RWPE2 (cell line): ENCODE results near the gene USH2A.

Source experiments
- ATAC-seq: fragments of 200-7000 bp; cut with Tn5 transposase; 3 replicates; pipeline ENCODE4 v1.9.1; 2021; ENCODE audit warnings: low read depth
- DNase-seq: peaks from one replicate; pipeline ENCODE4 v3.0.0-alpha.2; 2020; ENCODE audit warnings: low spot score
- H3K27ac ChIP-seq: fragments of 450-650 bp; 2 replicates; pipeline ENCODE4 v1.5.1; 2017; ENCODE audit warnings: mild to moderate bottlenecking; ENCODE audit not compliant: poor library complexity, severe bottlenecking
- H3K27me3 ChIP-seq: fragments of 250-450 bp; sonication (Bioruptor Pico); 2 replicates; pipeline ENCODE4 v1.5.1; 2021; ENCODE audit warnings: mild to moderate bottlenecking, moderate library complexity; ENCODE audit not compliant: insufficient read depth, poor library complexity, severe bottlenecking
- H3K36me3 ChIP-seq: fragments of 250-450 bp; sonication (Bioruptor Pico); 2 replicates; pipeline ENCODE4 v1.5.1; 2020; ENCODE audit warnings: low read depth, mild to moderate bottlenecking, moderate library complexity
- H3K4me1 ChIP-seq: fragments of 250-450 bp; sonication (Bioruptor Pico); 2 replicates; pipeline ENCODE4 v1.5.1; 2021; ENCODE audit warnings: mild to moderate bottlenecking, moderate library complexity; ENCODE audit not compliant: insufficient read depth, poor library complexity, severe bottlenecking
- H3K4me3 ChIP-seq: fragments of 250-450 bp; sonication (Bioruptor Pico); 2 replicates; pipeline ENCODE4 v1.5.1; 2021; ENCODE audit warnings: mild to moderate bottlenecking, moderate library complexity; ENCODE audit not compliant: severe bottlenecking
- H3K9me3 ChIP-seq: fragments of 250-450 bp; sonication (Bioruptor Pico); 2 replicates; pipeline ENCODE4 v1.5.1; 2021; ENCODE audit warnings: mild to moderate bottlenecking, moderate library complexity; ENCODE audit not compliant: severe bottlenecking
- CTCF ChIP-seq: fragments of 450-650 bp; IDR thresholded peaks from one replicate; pipeline ENCODE4 v1.5.1; 2017; ENCODE audit warnings: mild to moderate bottlenecking, moderate library complexity; ENCODE audit not compliant: poor library complexity, severe bottlenecking

Gene USH2A

GRCh38 chr1:216032961-216033614, 390.2 kb downstream of the USH2A start:
- ATAC-seq (no peak), DNase-seq (no peak)
- H3K27me3 ChIP-seq = no peaks in the 10 kb centered on the region
- TF ChIP-seq CTCF = no peak
- no peak overlapping the region for H3K4me3 ChIP-seq
- no peak overlapping the region for H3K27ac ChIP-seq
- H3K36me3 ChIP-seq = no peaks in the 10 kb centered on the region
- no peaks in the 10 kb centered on the region for H3K9me3 ChIP-seq
- H3K4me1 ChIP-seq = no peaks in the 10 kb centered on the region

- ATAC-seq = no peak
- TF ChIP-seq CTCF = no peak
- H3K36me3 ChIP-seq = no peaks in the 10 kb centered on the region
- H3K4me1 ChIP-seq = no peaks in the 10 kb centered on the region
- no peaks in the 10 kb centered on the region for H3K9me3 ChIP-seq
- H3K27ac ChIP-seq = no peak overlapping the region
- DNase-seq = no peak
- no peaks in the 10 kb centered on the region for H3K27me3 ChIP-seq
- H3K4me3 ChIP-seq = no peak overlapping the region
These were observed 391.0 kb downstream of the USH2A start for GRCh38 chr1:216032284-216032683.

GRCh38 chr1:216028631-216029030, 394.6 kb downstream of the USH2A start:
- no peak overlapping the region for H3K4me3 ChIP-seq
- H3K27ac ChIP-seq = no peak overlapping the region
- no peak for TF ChIP-seq CTCF
- H3K4me1 ChIP-seq = no peaks in the 10 kb centered on the region
- no peaks in the 10 kb centered on the region for H3K36me3 ChIP-seq
- no peak for ATAC-seq
- H3K27me3 ChIP-seq = no peaks in the 10 kb centered on the region
- no peaks in the 10 kb centered on the region for H3K9me3 ChIP-seq
- no peak for DNase-seq

- no peaks in the 10 kb centered on the region for H3K27me3 ChIP-seq
- H3K36me3 ChIP-seq = no peaks in the 10 kb centered on the region
- no peak for TF ChIP-seq CTCF
- H3K27ac ChIP-seq = no peak overlapping the region
- ATAC-seq (no peak), DNase-seq (no peak)
- H3K4me3 ChIP-seq = no peak overlapping the region
- H3K9me3 ChIP-seq = no peaks in the 10 kb centered on the region
- no peaks in the 10 kb centered on the region for H3K4me1 ChIP-seq
These were observed 398.7 kb downstream of the USH2A start for GRCh38 chr1:216024546-216024945.

GRCh38 chr1:216020743-216021345, 402.4 kb downstream of the USH2A start:
- ATAC-seq = no peak
- H3K36me3 ChIP-seq = no peaks in the 10 kb centered on the region

More at GRCh38 chr1:216020743-216021345, 402.4 kb downstream of the USH2A start:
- no peak overlapping the region for H3K4me3 ChIP-seq
- no peak for DNase-seq
- H3K27me3 ChIP-seq = no peaks in the 10 kb centered on the region
- no peak overlapping the region for H3K27ac ChIP-seq
- no peaks in the 10 kb centered on the region for H3K9me3 ChIP-seq
- no peaks in the 10 kb centered on the region for H3K4me1 ChIP-seq
- TF ChIP-seq CTCF = no peak
